Measurements from ENCODE around the gene SLC35F4. TPM values are rescaled to one million over a fixed set of nuclear protein-coding genes. Genes with fewer than 3 reads are reported as not detected.

SLC35F4 gene
- total and polyA plus RNA-seq, 2 of the 4 experiments (the other 2 are of a cell fraction), result not detected

- Histone ChIP-seq H3K79me1 (ENCODE audit: low read depth in 1 of 2, low read length in 2 of 2) (no peaks in the 10 kb centered on the region), H2AK5ac (ENCODE audit: low read depth, low read length) (no peak overlapping the region), H3K9ac (ENCODE audit: low read depth, low read length) (no peak overlapping the region), H3K23ac (ENCODE audit: low read depth, low read length) (no peak overlapping the region), H2AK9ac (replicated peaks; ENCODE audit: low read depth, low read length, poor library complexity) (no peak overlapping the region), H2BK20ac (ENCODE audit: low read depth, low read length) (no peak overlapping the region), H3K9me3 (ENCODE audit: control insufficient read depth, insufficient read depth, low read length) (no peaks in the 10 kb centered on the region), H3K9me1 (ENCODE audit: insufficient read depth, low read length) (no peaks in the 10 kb centered on the region), H3K27ac (ENCODE audit: insufficient read depth, low read length) (no peak overlapping the region), H3K4me3 (ENCODE audit: insufficient read depth, low read depth, low read length) (no peak overlapping the region), H4K91ac (ENCODE audit: insufficient read depth, low read depth, low read length) (no peak overlapping the region), H2BK120ac (ENCODE audit: low read depth, low read length) (no peak overlapping the region), H2AFZ (replicated peaks; ENCODE audit: low read length, poor library complexity) (no peak overlapping the region), H3K56ac (ENCODE audit: extremely low read depth, insufficient read depth, low read length) (no peak overlapping the region), H4K20me1 (ENCODE audit: insufficient read depth, low read length) (no peaks in the 10 kb centered on the region), H3K14ac (replicated peaks; ENCODE audit: low read depth, low read length) (no peak overlapping the region), H2BK5ac (ENCODE audit: low read depth, low read length, poor library complexity, severe bottlenecking) (no peak overlapping the region), H2BK15ac (ENCODE audit: low read depth, low read length) (no peak overlapping the region), H3K4me1 (ENCODE audit: control insufficient read depth, insufficient read depth, low read length) (no peaks in the 10 kb centered on the region), H3K4me2 (ENCODE audit: low read depth, low read length) (no peak overlapping the region), H3K18ac (ENCODE audit: low read depth, low read length) (no peak overlapping the region), H3K36me3 (ENCODE audit: control insufficient read depth, insufficient read depth, low read length) (no peaks in the 10 kb centered on the region), H4K5ac (ENCODE audit: low read depth, low read length) (no peak overlapping the region), H3K27me3 (ENCODE audit: control insufficient read depth, insufficient read depth, low read length) (no peaks in the 10 kb centered on the region), H3K4ac (ENCODE audit: low read depth, low read length) (no peak overlapping the region), H4K8ac (ENCODE audit: low read depth in 2 of 2, low read length in 2 of 2) (no peak overlapping the region)
- WGBS, 2 experiments (ENCODE audit: extremely low coverage in 2 of 2, insufficient read length in 1 of 2), result no CpG with 5 or more reads among the region's 1 CpG
- intact Hi-C loops (cut with micrococcal nuclease) (no loop called here), in situ Hi-C loops (cut with MboI; ENCODE audit: low sequenced_read_pairs) (no loop called here), dilution Hi-C loops (cut with HindIII; ENCODE audit: low sequenced_read_pairs, unreplicated experiment) (no loop called here)
- DNase-seq (no peak), ATAC-seq (ENCODE audit: low read depth) (no peak)
- TF ChIP-seq MAFK (IDR thresholded peaks at IDR 0.05; ENCODE audit: low read depth, low read length) (no peak), MAZ (IDR thresholded peaks at IDR 0.05; ENCODE audit: borderline replicate concordance, low read depth, low read length) (no peak), CEBPB (IDR thresholded peaks at IDR 0.05; ENCODE audit: low read depth, low read length) (no peak), RFX5 (IDR thresholded peaks at IDR 0.05; ENCODE audit: low read depth, low read length) (no peak), MXI1 (IDR thresholded peaks at IDR 0.05; ENCODE audit: borderline replicate concordance, low read depth, low read length) (no peak), ELK1 (IDR thresholded peaks at IDR 0.05; ENCODE audit: borderline replicate concordance, low read depth, low read length) (no peak), RCOR1 (IDR thresholded peaks at IDR 0.05; ENCODE audit: insufficient replicate concordance, low read length) (no peak), CTCF (conservative IDR thresholded peaks at IDR 0.05; ENCODE audit: low read depth, low read length) (no peak), FOS (IDR thresholded peaks at IDR 0.05; ENCODE audit: low read depth, low read length) (no peak), SMC3 (IDR thresholded peaks at IDR 0.05; ENCODE audit: low read depth, low read length) (no peak), POLR2A (IDR thresholded peaks at IDR 0.05; ENCODE audit: low read depth, low read length) (no peak), USF2 (IDR thresholded peaks at IDR 0.05; ENCODE audit: low read depth, low read length) (no peak), CHD1 (IDR thresholded peaks at IDR 0.05; ENCODE audit: low read depth, low read length) (no peak), NFE2L2 (IDR thresholded peaks at IDR 0.05; ENCODE audit: low read depth, low read length) (no peak), RAD21 (IDR thresholded peaks at IDR 0.05; ENCODE audit: low read length) (no peak), BHLHE40 (IDR thresholded peaks at IDR 0.05; ENCODE audit: low read depth, low read length) (no peak)
- no TSS peak for BruUV-seq (replicated peaks)
- POLR2A ChIA-PET (ENCODE audit: unreplicated experiment), result no interaction called here
- CTCF ChIA-PET, result no interaction called here
These were observed 56.1 kb downstream of the SLC35F4 start for GRCh38 chr14:57809808-57810207.
